ENCODE data around the gene C3orf70.
"Not testable (repeated sequence)": the region's sequence is repeated elsewhere in the genome, so short reads cannot be mapped to it uniquely, and the experiment has no call there.

C3orf70 gene

DNA sequence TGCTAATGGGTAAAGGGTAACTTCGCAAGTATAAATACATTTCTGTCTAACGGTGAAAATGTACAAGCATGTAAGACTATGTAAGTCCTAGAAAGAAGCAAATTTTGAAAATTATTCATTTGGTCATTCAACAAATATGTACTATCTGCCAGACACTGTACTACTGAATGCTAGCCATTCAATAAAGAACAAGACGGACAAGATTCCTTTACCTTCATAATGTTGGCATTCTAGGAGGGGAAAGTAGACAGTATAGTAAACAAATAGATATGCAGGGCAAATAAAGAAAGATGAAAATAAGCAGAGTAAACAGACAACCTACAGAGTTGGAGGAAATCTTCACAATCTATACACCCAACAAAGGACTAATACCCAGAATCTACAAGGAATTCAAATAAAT, 32.7 kb downstream of the C3orf70 start:
- CTCF ChIA-PET: no interaction called here
- POLR2A ChIA-PET: no interaction called here
- DNase-seq (ENCODE audit: low read depth, low spot score): no peak
- no peak overlapping the region for H3K4me3 ChIP-seq (ENCODE audit: low read depth, low read length)
- TF ChIP-seq CTCF (IDR thresholded peaks at IDR 0.05; ENCODE audit: insufficient read depth, low read length, missing control alignments): no peak

DNA sequence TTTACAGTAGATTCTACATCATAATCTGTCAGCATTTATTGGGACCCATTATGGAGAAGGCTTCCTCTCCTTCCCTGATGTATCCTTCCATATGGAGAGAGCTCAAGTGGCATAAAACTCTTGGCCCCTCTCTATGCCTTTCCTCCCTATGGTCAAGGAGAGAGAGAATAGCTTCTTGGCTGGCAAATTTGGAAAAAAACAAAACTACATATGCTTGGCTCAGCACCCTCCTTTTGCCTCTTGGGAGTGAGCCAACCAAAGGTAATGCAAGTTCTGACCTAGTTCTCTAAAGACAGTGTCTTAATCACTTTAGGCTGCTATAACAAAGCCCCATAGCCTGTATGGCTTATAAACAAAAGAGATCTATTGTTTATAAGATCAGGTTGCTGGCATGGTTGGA, 37.5 kb downstream of the C3orf70 start:
- ChIA-PET POLR2A (no interaction called here), CTCF (no interaction called here)
- no peak for TF ChIP-seq CTCF (IDR thresholded peaks at IDR 0.05; ENCODE audit: insufficient read depth, low read length, missing control alignments)
- no peak for DNase-seq (ENCODE audit: low read depth, low spot score)
- H3K4me3 ChIP-seq (ENCODE audit: low read depth, low read length): no peak overlapping the region

GRCh38 chr3:185114756-185115155, 38.1 kb downstream of the C3orf70 start:
- POLR2A ChIA-PET: no interaction called here
- H3K4me3 ChIP-seq (ENCODE audit: low read depth, low read length): no peak overlapping the region
- no peak for DNase-seq (ENCODE audit: low read depth, low spot score)
- no peak for TF ChIP-seq CTCF (IDR thresholded peaks at IDR 0.05; ENCODE audit: insufficient read depth, low read length, missing control alignments)
- CTCF ChIA-PET: interaction anchor here (1.4 kb wide), 1 partner anchor 11 kb away, joined by 3 read pairs; no protein-coding TSS in a partner anchor

- DNase-seq (ENCODE audit: low read depth, low spot score): no peak
- no peak overlapping the region for H3K4me3 ChIP-seq (ENCODE audit: low read depth, low read length)
- no peak for TF ChIP-seq CTCF (IDR thresholded peaks at IDR 0.05; ENCODE audit: insufficient read depth, low read length, missing control alignments)
- ChIA-PET CTCF (no interaction called here), POLR2A (no interaction called here)
Measured at GRCh38 chr3:185112186-185112585, 40.7 kb downstream of the C3orf70 start.

GRCh38 chr3:185109012-185109411, 43.8 kb downstream of the C3orf70 start:
- H3K4me3 ChIP-seq (ENCODE audit: low read depth, low read length); CTCF ChIA-PET; DNase-seq (ENCODE audit: low read depth, low spot score); POLR2A ChIA-PET: not testable (repeated sequence)

DNA sequence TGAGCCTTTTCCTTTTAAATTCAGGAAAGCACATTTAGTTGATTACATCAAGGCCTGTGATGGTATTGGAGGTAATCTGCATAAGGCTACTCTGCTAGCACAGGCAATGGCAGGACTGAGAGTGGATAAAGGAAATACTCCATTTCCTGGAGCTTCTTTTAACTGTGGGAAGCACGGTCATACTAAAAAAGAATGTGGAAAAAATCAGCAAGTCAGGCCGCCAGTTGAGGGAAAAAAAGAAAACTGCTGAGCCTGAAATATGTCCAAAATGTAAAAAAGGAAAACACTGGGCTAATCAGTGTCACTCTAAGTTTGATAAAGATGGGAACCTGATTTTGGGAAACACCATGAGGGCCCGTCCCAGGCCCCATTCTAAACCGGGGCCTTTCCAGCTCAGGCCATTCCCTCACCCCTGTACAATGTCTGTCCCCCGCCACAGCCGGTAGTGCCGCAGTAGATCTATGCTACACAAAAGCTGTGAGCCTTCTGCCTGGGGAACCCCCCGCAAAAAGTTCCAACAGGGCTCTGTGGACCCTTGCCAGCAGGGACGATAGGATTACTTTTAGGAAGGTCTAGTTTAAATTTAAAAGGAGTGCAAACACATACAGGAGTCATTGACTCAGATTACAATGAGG, 46.5 kb downstream of the C3orf70 start:
- CTCF ChIA-PET; DNase-seq (ENCODE audit: low read depth, low spot score); H3K4me3 ChIP-seq (ENCODE audit: low read depth, low read length): not testable (repeated sequence)
- POLR2A ChIA-PET: interaction anchor here (0.6 kb wide), 1 partner anchor 49 kb away, joined by 3 read pairs; no protein-coding TSS in a partner anchor

GRCh38 chr3:185103359-185104127, 49.3 kb downstream of the C3orf70 start:
- no peak overlapping the region for H3K4me3 ChIP-seq (ENCODE audit: low read depth, low read length)
- POLR2A ChIA-PET: no interaction called here
- TF ChIP-seq CTCF (IDR thresholded peaks at IDR 0.05; ENCODE audit: insufficient read depth, low read length, missing control alignments): no peak
- DNase-seq (ENCODE audit: low read depth, low spot score): no peak
- CTCF ChIA-PET: interaction anchor here (1.5 kb wide), 1 partner anchor 11 kb away, joined by 3 read pairs; no protein-coding TSS in a partner anchor
